HG03469 (cell line): ENCODE data around the gene FGFRL1.

ENCODE experiments used
- ATAC-seq: cut with Tn5 transposase; IDR thresholded peaks from one replicate; pipeline ENCODE4 v1.9.1; 2021; ENCODE audit warnings: mild to moderate bottlenecking, moderate library complexity, moderate number of reproducible peaks; ENCODE audit not compliant: unreplicated experiment

Gene FGFRL1

DNA sequence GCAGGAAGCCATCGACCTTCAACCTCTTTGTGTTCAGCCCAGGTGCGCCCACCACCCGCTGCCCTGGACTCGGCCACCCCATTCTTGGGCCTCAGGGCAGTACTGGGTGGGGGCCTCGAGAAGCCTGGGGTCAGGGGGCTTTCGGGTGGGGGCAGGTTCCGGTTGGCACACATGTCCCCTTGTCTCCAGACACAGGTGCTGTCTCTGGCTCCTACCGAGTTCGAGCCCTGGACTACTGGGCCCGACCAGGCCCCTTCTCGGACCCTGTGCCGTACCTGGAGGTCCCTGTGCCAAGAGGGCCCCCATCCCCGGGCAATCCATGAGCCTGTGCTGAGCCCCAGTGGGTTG, 7.4 kb upstream of the FGFRL1 start:
- no peak for ATAC-seq

GRCh38 chr4:1004557-1005485, 6.6 kb upstream of the FGFRL1 start:
- ATAC-seq, result no peak

DNA sequence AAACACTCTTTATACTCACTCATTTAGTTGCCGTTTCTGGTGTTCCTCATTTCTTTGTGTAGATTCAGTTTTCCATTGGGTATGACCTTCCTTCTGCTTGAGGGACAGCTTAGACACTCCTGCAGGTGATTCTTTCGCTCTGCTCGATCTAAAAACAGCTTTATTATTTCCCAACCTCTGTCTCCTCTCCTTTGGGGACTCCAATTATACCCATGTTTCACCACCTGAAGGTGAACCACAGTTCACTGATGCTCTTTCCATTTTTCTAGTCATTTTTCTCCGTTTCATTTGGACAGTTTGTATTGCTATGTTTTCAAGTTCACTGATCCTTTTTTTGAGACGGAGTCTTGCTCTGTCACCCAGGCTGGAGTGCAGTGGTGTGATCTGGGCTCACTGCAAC, 4.6 kb upstream of the FGFRL1 start:
- ATAC-seq, result no peak

DNA sequence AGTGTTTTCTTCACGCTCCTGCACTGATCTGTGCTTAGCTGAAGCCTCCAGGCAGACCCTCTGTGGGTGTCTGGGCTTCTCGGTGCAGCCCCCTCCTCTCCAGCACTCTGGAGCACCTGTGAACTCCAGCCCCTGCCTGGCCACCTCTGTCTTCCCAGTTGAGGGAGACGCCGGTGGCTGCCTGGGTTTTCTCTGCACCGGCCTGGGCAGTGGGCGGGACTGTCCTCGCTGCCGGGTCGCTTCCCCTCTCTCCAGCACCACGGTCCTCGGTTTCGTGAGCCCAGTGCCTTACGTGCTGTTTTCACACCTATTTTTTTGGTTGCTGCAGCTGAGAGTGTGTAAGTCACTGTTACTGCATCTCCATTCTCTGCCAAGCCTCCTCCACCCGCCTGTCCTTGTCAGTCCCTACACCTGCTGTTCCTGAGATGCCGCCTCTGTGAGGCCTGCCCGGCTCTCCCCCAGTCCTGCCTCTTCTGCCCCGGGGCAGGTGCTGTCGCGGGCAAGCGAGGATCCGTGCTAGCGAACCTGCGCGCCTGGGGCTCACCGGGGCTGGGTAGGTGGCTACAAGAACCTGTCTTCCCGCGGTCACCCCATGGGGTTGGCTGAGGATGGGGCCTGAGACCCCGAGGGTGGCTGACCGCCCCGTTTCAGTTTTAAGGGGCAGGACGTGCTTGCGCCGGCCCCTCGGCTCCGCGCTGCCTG, 2.4 kb upstream of the FGFRL1 start:
- ATAC-seq, result no peak

DNA sequence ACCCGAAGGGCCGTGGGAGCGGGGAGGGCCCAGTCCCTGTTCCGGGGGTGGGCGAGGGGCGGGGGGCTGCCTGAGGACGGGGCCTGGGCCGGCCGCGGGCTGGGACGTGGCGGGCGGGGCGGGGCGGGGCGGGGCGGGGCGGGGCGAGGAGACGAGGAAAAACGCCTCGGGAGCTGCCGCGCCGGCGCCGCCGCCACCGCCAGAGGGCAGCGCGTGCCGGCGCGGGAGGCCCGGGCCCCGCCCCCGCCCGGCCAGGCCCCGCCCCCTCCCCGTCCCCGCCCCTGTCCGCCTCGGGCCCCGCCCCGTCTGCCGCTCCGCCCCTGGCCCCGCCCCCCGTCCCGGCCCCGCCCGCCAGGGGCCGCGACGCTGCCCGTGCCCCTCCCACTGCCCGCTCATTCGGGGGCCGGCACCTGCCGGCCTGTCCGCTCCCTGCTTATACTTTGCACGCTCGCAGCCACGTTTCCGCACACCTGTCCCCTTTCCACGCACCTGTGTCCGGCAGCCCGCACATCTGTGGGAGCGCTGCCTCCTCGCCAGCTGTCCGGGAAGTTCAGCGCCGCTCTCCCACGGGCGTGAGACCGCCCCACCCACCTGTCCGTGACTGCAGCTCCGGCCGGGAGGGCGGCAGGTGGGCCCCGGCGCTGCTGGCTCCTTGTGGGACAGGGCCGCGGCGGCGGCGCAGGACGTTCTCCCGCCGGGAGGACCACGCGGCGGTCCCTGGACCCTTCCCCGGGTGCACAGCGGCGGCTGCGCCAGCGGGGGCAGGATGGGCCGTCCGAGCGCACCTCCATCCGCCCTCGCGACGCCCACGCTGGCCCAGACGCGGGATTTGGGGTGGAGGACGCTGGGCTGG, 1.7 kb upstream of the FGFRL1 start:
- ATAC-seq, result no peak

- ATAC-seq, result no peak
These were observed 918 bp upstream of the FGFRL1 start for GRCh38 chr4:1010395-1011021.

DNA sequence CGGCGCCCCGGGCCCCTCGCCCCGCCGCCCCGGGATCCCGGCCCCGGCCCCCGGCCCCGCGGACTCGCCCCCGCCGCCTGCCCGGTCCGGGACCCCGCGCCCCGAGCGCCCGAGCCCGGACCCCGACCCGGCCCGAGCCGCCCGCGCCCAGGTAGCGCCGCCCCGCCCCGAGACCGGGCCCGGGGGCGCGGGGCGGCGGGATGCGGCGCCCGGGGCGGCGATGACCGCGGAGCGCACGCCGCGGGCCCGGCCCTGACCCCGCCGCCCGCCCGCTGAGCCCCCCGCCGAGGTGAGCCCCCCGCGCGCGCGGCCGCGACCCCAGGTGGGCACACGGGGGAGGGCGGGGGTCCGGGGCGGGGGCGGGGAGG, 224 bp downstream of the FGFRL1 start:
- ATAC-seq, result no peak

- no peak for ATAC-seq
These were observed 761 bp downstream of the FGFRL1 start for GRCh38 chr4:1012034-1012739.

DNA sequence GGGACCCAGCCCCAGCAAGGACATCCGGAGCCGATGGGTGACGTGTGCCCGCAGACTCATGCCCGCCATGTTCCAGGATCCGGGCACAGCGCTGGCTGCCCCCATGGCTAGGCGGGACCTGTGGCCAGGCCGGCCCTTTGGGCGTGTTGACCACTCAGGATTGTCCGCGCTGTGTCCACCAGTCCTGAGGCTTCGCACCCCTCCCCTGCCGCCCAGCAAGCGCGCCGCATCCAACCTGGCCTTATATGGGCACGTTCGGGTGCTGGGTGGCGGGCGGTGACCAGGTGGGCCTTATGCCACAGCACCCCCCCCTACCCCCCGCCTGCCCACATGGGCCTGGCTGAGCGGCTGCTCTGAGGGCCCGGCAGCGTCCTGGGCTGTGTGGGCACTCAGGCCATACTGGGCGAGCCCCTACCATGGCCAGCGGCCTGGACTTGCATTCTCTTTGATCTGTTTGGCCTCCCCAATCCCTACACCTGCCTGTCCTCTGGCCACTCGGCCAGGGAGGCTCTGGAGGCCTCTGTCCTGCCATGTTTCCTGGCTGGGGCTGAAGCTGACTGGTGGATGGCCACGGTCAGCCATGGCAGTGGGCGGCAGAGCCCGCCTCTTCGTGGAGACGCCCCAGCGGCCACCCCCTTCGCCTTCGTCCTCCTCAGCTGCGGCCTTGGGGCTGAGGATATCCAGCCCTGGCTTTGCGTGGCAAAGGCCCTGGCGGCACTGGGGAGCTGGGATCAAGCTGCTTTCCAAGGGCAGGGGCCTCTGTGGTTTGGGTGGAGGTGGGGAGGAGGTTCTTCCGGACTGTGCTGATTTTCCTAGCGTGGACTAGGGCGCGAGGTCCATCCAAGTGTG, 2.0 kb downstream of the FGFRL1 start:
- no peak for ATAC-seq

DNA sequence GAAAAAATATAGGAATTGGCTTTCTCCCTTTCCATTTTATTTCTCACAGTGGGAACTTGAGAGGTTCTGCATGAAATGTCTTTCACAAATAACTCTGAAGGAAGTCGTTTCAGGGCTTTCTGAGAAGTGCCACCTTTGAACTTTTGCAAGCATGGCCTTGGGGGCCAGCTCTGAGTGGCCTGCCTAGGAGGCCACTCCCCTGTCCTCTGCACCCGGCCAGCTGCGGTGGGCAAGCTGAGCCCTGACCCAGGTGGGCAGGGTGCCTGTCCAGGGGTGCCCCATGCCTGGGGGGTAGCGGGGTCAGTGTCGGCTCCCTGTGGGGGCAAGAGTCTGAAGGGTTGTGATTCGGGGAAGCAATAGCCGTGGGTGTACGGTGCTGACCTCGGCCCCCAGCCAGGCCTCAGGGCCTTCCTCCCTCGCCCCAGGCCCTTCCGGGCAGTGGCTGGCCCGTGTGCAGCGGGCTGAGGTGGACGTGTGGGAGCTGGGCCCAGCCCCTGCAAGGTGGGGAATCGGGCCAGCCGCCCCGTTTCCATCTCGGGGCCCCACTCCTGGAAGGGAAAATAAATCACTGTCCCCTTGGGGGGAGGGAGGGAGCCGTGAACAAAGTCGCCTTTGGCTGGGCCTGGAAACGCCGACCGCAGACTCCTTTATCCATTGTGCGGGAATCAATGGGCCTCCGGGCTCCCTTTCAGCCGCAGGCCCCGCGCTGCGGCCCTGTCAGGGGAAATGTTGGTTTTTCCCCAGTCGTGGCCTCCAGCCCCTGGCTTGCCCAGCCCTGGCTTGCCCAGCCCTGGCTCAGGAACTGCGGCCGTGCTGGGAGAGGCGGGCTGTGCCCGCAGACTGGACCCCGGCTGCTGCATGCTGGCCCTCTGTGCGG, 3.1 kb downstream of the FGFRL1 start:
- ATAC-seq, result no peak

GRCh38 chr4:1015179-1015578, 3.8 kb downstream of the FGFRL1 start:
- no peak for ATAC-seq

GRCh38 chr4:1015746-1016145, 4.3 kb downstream of the FGFRL1 start:
- ATAC-seq, result no peak

DNA sequence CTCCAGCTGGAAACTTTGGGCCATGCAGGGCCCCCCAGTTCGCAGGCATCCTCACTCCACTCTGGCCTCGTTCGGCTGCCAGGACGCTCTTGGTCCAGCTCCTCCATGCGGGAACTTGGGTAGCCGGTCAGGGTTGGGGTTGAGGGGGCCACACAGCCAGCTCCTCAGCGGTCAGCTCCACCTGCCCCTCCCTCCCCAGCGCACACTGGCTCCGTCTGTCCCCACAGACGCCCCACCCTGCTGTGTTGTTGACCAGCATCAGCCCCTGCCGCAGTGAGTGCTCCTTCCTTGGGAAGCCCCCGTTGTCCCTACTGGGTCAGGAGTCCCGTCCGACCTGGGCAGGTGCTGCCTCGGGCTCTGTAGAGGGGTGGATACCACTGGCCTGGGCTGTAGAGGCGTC, 5.8 kb downstream of the FGFRL1 start:
- no peak for ATAC-seq

DNA sequence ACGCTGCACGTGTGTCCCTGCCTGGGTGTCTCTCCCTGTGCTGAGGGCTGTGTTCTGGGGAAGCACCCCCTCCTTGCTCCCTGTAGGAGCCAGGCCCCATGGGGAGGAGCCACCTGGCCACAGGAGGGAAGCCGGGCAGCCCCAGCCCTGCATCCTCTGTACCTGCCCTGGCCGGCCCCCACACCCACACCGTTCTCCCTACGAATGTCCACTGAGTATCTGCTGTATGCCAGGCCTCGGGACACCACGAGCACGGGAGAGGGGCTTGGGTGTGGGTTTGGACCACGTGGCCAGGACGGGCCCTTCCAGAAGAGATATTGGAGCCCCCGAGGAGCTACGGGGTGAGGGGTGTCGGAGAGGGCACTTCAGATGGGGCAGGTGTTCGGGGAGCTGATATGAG, 6.3 kb downstream of the FGFRL1 start:
- ATAC-seq, result no peak

DNA sequence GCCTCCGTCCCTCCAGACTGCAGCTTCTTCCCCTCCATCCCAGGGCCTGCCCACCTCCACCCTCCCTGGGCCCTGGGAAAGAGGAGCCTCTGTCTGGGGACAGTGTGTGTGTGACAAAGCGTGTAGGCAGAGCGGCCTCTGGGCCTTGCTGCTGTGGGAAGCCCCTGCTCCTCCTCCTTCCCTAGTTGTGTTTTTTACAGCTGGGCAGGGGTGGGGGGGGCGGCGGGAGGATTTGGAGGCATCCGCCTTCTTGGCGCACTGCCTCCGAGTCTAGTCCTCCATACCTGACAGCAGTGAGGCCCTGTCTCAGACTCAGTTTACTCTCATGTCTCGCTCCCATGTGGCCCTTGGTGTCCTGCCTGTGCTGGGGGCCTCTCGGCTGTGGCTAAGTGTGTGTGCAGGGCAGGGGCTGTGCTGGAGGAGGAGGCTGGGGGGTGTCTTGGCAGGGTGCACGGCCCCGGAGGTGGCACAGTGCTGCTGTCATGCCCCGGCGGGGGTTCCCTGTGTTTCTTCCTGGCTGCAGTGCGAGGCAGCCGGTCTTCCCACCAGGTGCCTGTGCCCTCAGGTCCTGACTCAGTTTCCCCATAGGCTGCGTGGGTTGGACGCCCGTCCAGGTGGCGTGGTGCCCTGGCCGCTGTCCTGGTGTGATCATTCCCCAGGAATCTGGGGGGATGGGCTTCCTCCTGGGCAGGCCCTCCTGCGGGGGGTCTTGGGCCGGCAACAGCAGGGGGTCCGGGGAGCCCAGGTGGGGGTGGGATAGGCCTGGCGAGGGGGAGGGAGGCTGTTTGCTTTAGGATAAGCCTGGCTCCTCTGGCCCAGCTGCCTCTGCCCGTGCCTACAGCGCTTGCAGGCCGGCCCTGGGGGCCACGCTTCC, 7.0 kb downstream of the FGFRL1 start:
- ATAC-seq, result no peak

DNA sequence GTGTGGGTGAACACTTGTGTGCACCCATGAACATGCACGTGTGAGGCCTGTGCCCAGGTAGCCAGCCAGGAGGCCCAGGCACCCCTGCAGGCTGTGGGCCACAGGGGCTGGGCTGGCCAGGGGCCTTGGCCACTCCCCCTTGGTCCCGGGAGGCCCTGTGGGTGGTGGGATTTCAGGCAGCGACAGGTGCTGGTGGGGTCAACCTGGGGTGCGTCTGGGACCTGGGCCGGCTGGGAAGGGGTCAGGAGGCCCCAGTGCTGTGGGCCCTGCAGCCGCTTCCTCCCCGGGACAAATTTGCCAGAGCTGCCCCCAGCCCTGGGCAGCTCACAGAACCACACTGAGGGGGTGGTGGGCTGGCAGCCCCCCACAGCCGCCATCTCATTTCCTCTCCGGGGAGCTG, 7.9 kb downstream of the FGFRL1 start:
- no peak for ATAC-seq

DNA sequence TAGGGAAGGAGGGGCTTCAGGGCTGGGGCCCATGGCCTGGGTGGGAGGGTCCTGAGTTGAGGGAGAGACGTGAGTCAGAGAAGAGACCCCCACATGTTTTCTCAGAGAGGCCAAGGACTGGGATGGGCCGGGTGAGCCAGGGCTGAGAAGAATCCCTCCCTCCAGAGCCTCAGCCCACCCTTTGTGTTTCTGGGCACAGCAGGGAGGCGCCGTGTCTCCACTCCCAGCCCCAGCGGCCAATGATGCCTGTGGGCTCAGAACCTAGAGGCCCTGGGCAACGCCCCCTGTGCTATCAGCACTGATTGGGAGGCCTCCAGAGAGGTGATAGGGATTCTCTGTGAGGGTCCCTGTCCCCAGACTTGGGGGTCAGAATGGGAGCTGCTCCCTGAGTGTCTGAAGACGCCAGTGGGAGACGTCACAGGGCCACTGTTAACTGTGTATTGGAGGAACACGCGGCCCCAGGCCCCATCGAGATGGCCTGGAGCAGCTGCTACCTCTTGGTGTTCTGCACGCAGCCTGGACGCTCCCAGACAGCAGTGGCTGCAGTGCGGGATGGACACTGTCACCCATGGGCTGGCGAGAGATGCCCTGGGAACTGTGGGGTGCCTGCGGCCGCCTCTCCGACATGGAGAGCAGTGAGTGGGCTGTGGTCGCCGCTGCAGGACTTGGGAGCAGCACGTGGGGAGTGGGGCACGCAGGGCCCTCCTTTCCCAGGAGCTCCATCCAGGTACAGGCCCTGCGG, 8.5 kb downstream of the FGFRL1 start:
- ATAC-seq, result no peak
